Measurements from ENCODE around the gene ARHGEF4.

Gene ARHGEF4

DNA sequence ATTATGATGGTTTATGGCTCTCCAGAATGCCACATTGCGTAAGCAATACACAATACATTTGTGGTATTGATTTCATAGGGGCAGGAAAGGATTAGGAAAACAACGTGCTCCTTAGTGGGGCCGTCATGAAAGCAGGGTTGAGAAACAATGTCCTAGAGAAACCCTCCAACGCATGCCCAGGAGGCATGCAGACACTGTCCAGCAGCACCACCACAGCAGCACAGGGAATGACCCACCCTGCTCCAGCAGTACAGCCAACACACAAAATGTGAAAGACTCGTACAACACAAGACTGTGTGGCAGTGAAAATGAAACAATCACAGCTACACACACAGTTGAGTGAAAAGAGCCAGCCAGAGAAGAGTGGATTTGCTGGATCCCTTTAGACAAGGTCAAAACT is 190.2 kb downstream of the ARHGEF4 start:
- Histone ChIP-seq H3K9ac (ENCODE audit: low read depth, low read length) (no peak overlapping the region), H3K4me3 (ENCODE audit: low read depth, low read length) (no peak overlapping the region), H3K27me3 (ENCODE audit: control insufficient read depth, insufficient read depth, low read length) (no peaks in the 10 kb centered on the region), H3K36me3 (ENCODE audit: control insufficient read depth, insufficient read depth, low read length) (no peaks in the 10 kb centered on the region), H3K4me1 (ENCODE audit: control insufficient read depth, insufficient read depth, low read length) (no peaks in the 10 kb centered on the region), H3K9me3 (ENCODE audit: control insufficient read depth, insufficient read depth, low read length) (no peaks in the 10 kb centered on the region)

DNA sequence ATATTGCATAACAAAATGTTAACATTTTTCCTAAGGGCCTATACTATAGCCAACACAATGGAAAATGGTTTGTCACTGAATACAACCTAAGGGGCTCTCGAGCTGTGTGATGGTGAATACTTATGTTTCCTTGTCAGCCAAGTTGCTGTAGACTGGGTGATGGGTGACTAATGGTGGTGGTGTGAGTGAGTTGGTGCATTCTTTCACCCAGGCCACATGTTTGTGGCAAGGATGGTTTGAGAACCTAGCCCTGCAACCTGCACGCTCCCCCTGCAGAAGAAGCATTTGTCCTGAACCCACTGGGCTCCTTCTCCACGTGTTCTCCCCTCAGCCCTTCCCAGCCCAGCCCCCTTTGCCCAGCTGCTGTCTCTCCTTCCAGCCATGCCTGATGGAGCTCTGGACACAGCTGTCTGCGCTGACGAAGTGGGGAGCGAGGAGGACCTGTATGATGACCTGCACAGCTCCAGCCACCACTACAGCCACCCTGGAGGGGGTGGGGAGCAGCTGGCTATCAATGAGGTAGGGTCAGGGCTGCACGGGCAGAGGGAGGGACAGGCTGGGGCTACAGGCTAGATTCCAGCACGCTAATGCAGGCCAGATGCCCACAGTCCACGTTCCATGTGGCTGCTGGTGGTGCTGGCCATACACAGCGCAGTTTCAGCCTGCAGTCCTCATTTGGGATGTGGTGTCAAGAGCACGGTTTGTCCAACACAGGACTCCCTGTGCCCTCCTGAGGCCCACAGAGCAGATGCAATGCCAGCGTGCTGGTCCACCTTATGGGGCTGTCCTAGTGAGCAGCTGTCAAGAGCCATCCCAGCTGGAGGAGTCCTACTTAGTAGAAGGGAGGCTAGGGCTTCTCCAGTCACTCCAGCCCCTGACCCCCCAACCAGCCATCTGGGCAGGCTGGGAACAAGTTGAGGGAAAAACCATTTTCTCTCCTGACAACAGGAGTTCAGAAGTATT is 191.1 kb downstream of the ARHGEF4 start:
- Histone ChIP-seq H3K36me3 (ENCODE audit: control insufficient read depth, insufficient read depth, low read length) (no peaks in the 10 kb centered on the region), H3K9ac (ENCODE audit: low read depth, low read length) (no peak overlapping the region), H3K9me3 (ENCODE audit: control insufficient read depth, insufficient read depth, low read length) (no peaks in the 10 kb centered on the region), H3K27me3 (ENCODE audit: control insufficient read depth, insufficient read depth, low read length) (no peaks in the 10 kb centered on the region), H3K4me3 (ENCODE audit: low read depth, low read length) (no peak overlapping the region), H3K4me1 (ENCODE audit: control insufficient read depth, insufficient read depth, low read length) (no peaks in the 10 kb centered on the region)

DNA sequence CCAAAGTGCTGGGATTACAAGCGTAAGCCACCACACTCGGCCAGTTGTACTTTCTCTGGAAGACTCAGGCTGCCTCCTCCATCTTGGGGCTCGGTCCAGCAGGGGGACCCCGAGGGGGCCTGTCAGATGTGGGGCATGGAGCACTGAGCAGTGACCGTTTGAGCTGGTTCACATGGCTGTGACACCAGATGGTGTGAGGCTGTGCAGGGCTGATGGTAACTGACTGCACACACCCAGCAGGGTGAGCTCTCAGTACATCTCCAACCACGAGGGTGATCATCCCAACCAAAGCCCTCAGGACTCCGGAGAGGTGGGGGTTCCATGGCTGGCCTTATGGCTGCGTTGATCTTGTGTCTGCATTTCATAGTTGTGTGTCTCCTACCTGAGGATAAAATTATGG is 193.1 kb downstream of the ARHGEF4 start:
- Histone ChIP-seq H3K9me3 (ENCODE audit: control insufficient read depth, insufficient read depth, low read length) (no peaks in the 10 kb centered on the region), H3K27me3 (ENCODE audit: control insufficient read depth, insufficient read depth, low read length) (peaks cover 14% of the 10 kb centered on the region), H3K4me1 (ENCODE audit: control insufficient read depth, insufficient read depth, low read length) (no peaks in the 10 kb centered on the region), H3K36me3 (ENCODE audit: control insufficient read depth, insufficient read depth, low read length) (no peaks in the 10 kb centered on the region), H3K4me3 (ENCODE audit: low read depth, low read length) (no peak overlapping the region), H3K9ac (ENCODE audit: low read depth, low read length) (no peak overlapping the region)

DNA sequence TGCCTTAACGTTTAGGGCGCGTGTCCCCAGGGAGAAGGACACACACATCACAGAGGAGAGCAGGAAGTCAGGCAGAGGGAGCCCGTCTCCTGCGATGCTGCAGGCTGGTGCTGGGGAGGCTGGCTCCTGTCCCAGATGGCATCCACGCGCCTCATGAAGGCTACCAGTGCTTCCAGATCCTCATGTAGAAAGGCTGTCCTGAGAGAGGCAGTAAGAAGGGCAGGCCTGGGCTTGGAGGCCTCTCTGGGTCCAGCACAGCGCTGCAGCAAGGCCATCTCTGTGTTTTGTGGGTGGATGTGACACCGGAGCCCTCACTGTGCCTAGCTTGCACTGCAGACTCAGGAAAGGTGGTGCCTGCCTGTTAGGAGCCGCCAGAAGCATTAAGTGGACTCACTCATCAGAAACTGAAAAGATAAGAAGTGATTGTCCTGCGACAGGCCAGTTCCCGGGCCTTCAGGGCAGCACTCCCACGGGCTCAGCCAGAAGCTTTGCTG is 193.8 kb downstream of the ARHGEF4 start:
- Histone ChIP-seq H3K9ac (ENCODE audit: low read depth, low read length) (no peak overlapping the region), H3K36me3 (ENCODE audit: control insufficient read depth, insufficient read depth, low read length) (no peaks in the 10 kb centered on the region), H3K9me3 (ENCODE audit: control insufficient read depth, insufficient read depth, low read length) (no peaks in the 10 kb centered on the region), H3K4me1 (ENCODE audit: control insufficient read depth, insufficient read depth, low read length) (peaks cover 1% of the 10 kb centered on the region), H3K4me3 (ENCODE audit: low read depth, low read length) (no peak overlapping the region), H3K27me3 (ENCODE audit: control insufficient read depth, insufficient read depth, low read length) (peaks cover 14% of the 10 kb centered on the region)

DNA sequence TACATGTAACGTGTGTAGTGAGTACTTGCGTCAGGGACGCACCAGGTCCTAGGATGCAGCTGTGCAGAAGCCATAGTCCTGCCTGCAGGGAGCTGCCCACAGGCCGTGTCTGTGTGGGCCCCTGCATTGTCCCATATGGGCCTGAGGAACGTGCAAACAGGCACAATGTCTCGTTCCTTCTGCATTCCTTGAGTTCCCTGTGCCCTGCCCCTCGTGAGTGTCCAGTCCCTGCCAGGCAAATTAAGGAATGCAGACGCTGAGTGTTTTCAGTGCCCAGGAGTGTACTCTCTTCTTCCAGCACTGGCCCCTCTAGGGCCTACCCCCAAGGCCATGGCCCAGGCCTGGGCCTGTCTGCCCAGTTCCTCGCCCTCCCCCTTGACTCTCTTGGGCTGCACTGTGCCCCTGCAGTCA is 194.7 kb downstream of the ARHGEF4 start:
- Histone ChIP-seq H3K27me3 (ENCODE audit: control insufficient read depth, insufficient read depth, low read length) (peaks cover 19% of the 10 kb centered on the region), H3K9me3 (ENCODE audit: control insufficient read depth, insufficient read depth, low read length) (no peaks in the 10 kb centered on the region), H3K9ac (ENCODE audit: low read depth, low read length) (no peak overlapping the region), H3K36me3 (ENCODE audit: control insufficient read depth, insufficient read depth, low read length) (no peaks in the 10 kb centered on the region), H3K4me1 (ENCODE audit: control insufficient read depth, insufficient read depth, low read length) (peaks cover 3% of the 10 kb centered on the region), H3K4me3 (ENCODE audit: low read depth, low read length) (no peak overlapping the region)

DNA sequence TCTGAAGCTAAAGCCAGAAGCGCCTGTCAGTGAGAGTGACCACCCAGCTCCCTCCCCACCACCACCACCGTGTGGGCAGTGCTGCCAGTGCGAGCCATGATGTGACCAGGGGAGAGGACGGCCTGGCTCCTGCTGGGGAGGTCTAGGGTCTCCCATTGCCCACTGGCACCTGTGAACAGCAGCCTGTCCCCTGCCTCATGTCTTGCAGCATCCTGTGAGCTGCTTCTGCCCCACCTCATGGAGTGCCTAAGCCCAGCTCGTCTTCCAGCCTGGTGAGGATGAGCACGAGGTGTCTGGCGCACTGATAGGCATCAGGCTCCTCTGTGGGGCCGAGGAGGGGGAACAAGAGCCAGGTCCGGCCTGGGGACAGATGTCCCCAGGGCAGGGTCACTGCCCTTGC is 195.2 kb downstream of the ARHGEF4 start:
- Histone ChIP-seq H3K4me1 (ENCODE audit: control insufficient read depth, insufficient read depth, low read length) (peaks cover 3% of the 10 kb centered on the region), H3K9me3 (ENCODE audit: control insufficient read depth, insufficient read depth, low read length) (no peaks in the 10 kb centered on the region), H3K4me3 (ENCODE audit: low read depth, low read length) (no peak overlapping the region), H3K9ac (ENCODE audit: low read depth, low read length) (no peak overlapping the region), H3K36me3 (ENCODE audit: control insufficient read depth, insufficient read depth, low read length) (no peaks in the 10 kb centered on the region), H3K27me3 (ENCODE audit: control insufficient read depth, insufficient read depth, low read length) (peaks cover 19% of the 10 kb centered on the region)

DNA sequence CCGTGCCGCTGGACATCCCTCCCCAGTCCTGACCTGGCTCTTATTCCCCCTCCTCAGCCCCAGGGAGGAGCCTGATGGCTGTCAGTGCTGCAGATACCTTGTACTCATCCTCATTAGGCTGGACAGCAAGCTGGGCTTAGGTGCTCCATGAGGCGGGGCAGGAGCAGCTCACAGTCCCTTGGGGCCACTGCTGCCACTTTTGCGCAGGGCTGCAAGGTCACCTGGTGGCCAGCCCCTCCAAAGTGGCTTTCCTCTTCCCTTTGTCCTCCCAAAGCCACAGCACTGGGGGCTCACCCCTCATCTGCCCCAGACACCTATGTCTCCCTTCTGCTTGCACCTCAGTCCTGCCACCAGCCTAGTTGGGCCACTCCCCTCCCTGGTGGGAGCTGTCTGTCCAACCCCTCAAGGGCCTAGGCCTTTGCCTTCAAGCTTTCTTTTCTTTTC is 195.7 kb downstream of the ARHGEF4 start:
- no peaks in the 10 kb centered on the region for H3K9me3 ChIP-seq (ENCODE audit: control insufficient read depth, insufficient read depth, low read length)
- no peak overlapping the region for H3K9ac ChIP-seq (ENCODE audit: low read depth, low read length)
- peaks cover 3% of the 10 kb centered on the region for H3K4me1 ChIP-seq (ENCODE audit: control insufficient read depth, insufficient read depth, low read length)
- H3K36me3 ChIP-seq (ENCODE audit: control insufficient read depth, insufficient read depth, low read length): no peaks in the 10 kb centered on the region
- no peak overlapping the region for H3K4me3 ChIP-seq (ENCODE audit: low read depth, low read length)
- H3K27me3 ChIP-seq (ENCODE audit: control insufficient read depth, insufficient read depth, low read length): peaks cover 19% of the 10 kb centered on the region

DNA sequence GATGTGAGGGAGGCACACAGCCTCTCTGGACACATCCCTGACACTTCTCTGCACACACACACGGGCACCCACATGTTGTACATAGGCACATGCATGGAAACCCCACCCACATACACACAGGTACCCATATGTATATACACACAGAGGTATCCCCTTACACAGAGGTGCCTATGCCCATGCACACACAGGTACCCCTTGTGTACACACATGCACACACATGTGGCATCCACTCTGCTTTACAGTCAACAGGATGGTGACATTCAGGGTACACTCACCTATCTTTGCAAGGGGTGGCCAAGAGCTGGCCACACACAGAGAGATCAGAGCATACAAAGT is 197.0 kb downstream of the ARHGEF4 start:
- peaks cover 3% of the 10 kb centered on the region for H3K4me1 ChIP-seq (ENCODE audit: control insufficient read depth, insufficient read depth, low read length)
- no peaks in the 10 kb centered on the region for H3K36me3 ChIP-seq (ENCODE audit: control insufficient read depth, insufficient read depth, low read length)
- H3K9ac ChIP-seq (ENCODE audit: low read depth, low read length): no peak overlapping the region
- H3K4me3 ChIP-seq (ENCODE audit: low read depth, low read length): peak overlapping the region; percentile 45
- no peaks in the 10 kb centered on the region for H3K9me3 ChIP-seq (ENCODE audit: control insufficient read depth, insufficient read depth, low read length)
- peaks cover 19% of the 10 kb centered on the region for H3K27me3 ChIP-seq (ENCODE audit: control insufficient read depth, insufficient read depth, low read length)

DNA sequence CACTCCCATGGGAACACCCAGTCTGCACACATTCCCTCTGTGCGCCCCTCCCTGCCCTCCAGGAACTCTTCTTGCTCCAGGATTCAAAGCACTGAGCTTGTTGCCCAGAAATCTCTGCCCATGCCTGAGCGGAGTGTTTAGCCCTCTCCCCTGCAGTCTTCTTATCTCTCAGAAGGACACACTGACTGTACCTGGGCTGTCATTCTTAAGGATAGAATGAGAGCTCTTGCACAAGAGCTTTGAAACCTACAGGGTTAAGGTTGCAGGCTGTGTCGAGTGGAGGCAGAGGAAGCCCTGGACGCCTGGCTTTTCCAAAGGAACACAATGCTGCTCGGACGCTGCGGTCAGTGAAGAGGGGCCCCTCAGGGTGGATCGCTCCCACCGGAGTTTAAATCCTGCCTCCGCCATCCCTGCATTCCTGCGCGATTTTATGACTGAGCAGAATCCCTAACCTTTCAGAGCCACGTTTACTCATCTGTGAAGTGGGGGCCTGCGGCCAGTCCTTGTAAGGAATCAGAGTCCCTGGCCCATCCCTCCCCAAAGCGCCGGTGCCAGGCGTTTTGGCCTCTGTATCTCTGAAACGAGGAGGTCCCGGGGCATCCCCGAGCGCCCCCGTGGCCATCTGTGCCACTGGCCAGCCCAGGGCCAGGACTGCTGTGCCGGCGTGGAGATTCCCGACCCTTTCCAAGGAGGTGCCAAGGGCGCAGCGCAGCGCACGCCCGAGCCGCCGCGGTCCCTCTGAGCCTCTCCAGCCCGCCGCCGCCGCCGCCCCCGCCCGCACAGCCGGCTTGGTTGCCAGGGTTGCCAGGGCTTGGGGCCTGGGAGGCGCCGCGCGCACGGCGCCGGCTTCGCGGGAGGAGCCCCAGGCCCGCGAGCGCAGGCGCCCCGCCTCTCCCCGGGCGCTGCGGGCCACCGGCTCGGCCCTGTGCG is 197.7 kb downstream of the ARHGEF4 start:
- Histone ChIP-seq H3K4me3 (ENCODE audit: low read depth, low read length) (peak overlapping the region; percentile 45), H3K27me3 (ENCODE audit: control insufficient read depth, insufficient read depth, low read length) (peaks cover 19% of the 10 kb centered on the region), H3K9me3 (ENCODE audit: control insufficient read depth, insufficient read depth, low read length) (no peaks in the 10 kb centered on the region), H3K36me3 (ENCODE audit: control insufficient read depth, insufficient read depth, low read length) (no peaks in the 10 kb centered on the region), H3K4me1 (ENCODE audit: control insufficient read depth, insufficient read depth, low read length) (peaks cover 3% of the 10 kb centered on the region), H3K9ac (ENCODE audit: low read depth, low read length) (no peak overlapping the region)

DNA sequence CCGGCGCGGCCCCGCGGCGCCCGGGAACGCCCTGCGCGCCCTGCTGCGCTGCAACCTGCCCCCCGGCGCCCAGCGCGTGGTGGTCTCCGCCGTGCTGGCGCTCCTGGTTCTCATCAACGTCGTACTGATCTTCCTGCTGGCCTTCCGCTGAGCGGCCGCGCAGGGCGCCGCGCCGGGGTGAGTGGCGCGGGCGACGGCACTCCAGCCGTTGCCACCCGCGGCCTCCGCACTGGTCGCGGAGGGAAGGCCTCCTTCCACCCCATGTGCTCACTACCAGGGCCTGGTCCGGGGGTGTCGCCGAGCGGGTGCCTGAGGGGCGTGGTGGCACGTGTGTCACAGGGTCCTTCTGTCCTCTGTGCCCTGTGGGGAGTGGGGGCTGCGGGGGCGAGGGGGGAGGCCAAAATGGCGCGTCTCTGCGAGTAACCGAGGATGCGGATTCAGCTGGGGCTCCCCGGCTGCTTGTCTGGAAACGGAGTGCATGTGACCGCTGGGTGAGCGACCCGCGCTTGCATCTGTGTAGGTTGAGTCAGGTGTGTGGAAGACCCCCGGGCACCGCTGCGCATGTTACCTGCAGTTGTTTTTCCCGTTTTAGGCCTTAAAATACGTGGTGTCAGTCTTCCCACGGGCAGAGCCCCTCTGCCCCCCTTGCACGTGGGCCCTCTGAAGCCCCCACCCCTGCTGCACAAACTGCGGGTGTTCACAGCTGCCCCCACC is 198.6 kb downstream of the ARHGEF4 start:
- Histone ChIP-seq H3K4me1 (ENCODE audit: control insufficient read depth, insufficient read depth, low read length) (peaks cover 3% of the 10 kb centered on the region), H3K27me3 (ENCODE audit: control insufficient read depth, insufficient read depth, low read length) (peaks cover 19% of the 10 kb centered on the region), H3K9me3 (ENCODE audit: control insufficient read depth, insufficient read depth, low read length) (no peaks in the 10 kb centered on the region), H3K36me3 (ENCODE audit: control insufficient read depth, insufficient read depth, low read length) (no peaks in the 10 kb centered on the region), H3K9ac (ENCODE audit: low read depth, low read length) (no peak overlapping the region), H3K4me3 (ENCODE audit: low read depth, low read length) (peak overlapping the region; percentile 55)

DNA sequence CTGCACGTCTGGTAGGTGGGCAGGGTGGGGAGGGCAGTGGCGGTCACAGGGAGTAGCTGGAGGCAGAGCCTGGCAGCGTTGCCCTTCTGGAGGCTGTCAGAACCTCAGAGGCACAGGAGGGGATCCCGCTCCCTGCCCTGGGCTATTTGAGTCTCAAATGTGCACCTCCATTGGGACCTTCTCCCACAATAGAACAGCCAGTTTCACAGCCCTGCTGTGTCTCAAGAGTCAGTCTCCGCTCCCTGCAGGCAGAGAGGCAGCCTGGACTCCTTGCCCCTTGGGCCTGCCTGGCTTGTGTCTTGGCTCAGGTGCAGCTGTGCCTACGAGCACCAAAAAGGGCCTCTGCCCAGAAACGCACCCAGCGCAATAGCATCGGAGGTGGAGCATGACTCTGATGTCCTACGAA is 199.1 kb downstream of the ARHGEF4 start:
- H3K9ac ChIP-seq (ENCODE audit: low read depth, low read length): no peak overlapping the region
- H3K36me3 ChIP-seq (ENCODE audit: control insufficient read depth, insufficient read depth, low read length): no peaks in the 10 kb centered on the region
- H3K27me3 ChIP-seq (ENCODE audit: control insufficient read depth, insufficient read depth, low read length): peaks cover 19% of the 10 kb centered on the region
- no peaks in the 10 kb centered on the region for H3K9me3 ChIP-seq (ENCODE audit: control insufficient read depth, insufficient read depth, low read length)
- H3K4me1 ChIP-seq (ENCODE audit: control insufficient read depth, insufficient read depth, low read length): peaks cover 3% of the 10 kb centered on the region
- peak overlapping the region; percentile 26 for H3K4me3 ChIP-seq (ENCODE audit: low read depth, low read length)

Data from iPS-15b (cell line).